ENCODE results near the gene EFNA2. TPM values are rescaled to one million over a fixed set of nuclear protein-coding genes. Genes with fewer than 3 reads are reported as not detected.
A peak's percentile ranks its signal among the peaks of the same experiment; 100 is the strongest.

EFNA2 gene
- total and polyA plus RNA-seq, 2 of the 8 experiments (the other 6 are each of a cell fraction or from before 2014, with no cell fraction given), result 4.0 to 7.0 TPM

DNA sequence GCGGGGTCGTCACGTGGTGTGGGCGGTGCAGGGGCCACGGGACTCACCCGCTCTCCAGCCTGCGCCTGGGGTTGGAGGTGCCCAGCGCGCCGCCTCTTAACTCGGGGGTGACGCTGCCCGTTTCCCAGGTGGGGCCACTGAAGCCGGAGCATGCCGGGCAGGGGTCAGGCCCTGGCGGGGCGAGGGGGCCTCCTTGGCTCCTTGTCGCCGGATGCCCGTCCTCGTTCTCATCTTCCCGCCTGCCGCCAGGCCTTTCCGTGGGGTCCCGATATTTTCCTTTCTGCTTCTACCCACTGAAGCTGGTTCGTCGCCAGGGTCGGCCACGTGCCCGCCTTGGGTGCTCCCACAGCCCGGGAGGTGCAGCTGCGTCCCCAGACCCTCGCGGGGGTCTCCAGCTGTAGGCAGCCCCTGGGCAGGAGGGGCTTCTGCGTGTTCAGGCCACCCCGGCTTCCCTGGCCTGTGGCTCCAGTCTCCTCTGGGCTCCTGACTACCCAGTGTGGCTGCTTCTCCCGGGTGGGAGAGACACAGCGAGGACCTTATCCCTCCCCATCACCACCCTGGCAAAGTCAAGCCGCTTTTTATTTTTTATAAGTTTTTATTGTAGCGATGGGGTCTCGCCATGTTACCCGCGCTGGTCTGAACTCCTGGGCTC lies 9.6 kb upstream of the EFNA2 start (continued):
- TF ChIP-seq, protein P1, sequence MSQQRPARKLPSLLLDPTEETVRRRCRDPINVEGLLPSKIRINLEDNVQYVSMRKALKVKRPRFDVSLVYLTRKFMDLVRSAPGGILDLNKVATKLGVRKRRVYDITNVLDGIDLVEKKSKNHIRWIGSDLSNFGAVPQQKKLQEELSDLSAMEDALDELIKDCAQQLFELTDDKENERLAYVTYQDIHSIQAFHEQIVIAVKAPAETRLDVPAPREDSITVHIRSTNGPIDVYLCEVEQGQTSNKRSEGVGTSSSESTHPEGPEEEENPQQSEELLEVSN (IDR thresholded peaks at IDR 0.05), result peak; percentile 65; the same call in 1 of the 2 replicates
- TF ChIP-seq ZNF274 (IDR thresholded peaks at IDR 0.05; ENCODE audit: borderline replicate concordance, extremely low read depth, low read length) (no peak), ATF2 (IDR thresholded peaks at IDR 0.05; ENCODE audit: low read length) (no peak), POLR2A (IDR thresholded peaks at IDR 0.05; ENCODE audit: control extremely low read depth in 1 of 2, low read depth in 2 of 2, low read length in 2 of 2) (peak in 1 of 2 experiments; percentile 16; a peak in 1 of 3 replicates), JUN (IDR thresholded peaks at IDR 0.05; ENCODE audit: low read depth, low read length) (no peak), BACH1 (IDR thresholded peaks at IDR 0.05; ENCODE audit: low read length) (peak; percentile 60; the same call in 1 of the 2 replicates), SP4 (IDR thresholded peaks at IDR 0.05; ENCODE audit: low read length) (no peak), CHD1 (IDR thresholded peaks at IDR 0.05; ENCODE audit: low read depth, low read length) (no peak), GABPA (IDR thresholded peaks at IDR 0.05; ENCODE audit: borderline replicate concordance, insufficient read depth, low read length) (no peak), NANOG (IDR thresholded peaks at IDR 0.05; ENCODE audit: insufficient read depth, low read depth, low read length, poor library complexity, severe bottlenecking) (no peak), KDM4A (IDR thresholded peaks at IDR 0.05; ENCODE audit: low read depth, low read length, severe bottlenecking) (peak; percentile 3), CEBPB (IDR thresholded peaks at IDR 0.05; ENCODE audit: low read depth, low read length) (no peak), POU5F1 (IDR thresholded peaks at IDR 0.05; ENCODE audit: low read depth, low read length) (no peak), SIX5 (IDR thresholded peaks at IDR 0.05; ENCODE audit: low read depth, low read length) (no peak), ATF3 (IDR thresholded peaks at IDR 0.05; ENCODE audit: insufficient read depth, low read depth, low read length) (no peak), RAD21 (IDR thresholded peaks at IDR 0.05 in 1 of 2, conservative IDR thresholded peaks at IDR 0.05 in 1 of 2; ENCODE audit: low read depth in 2 of 2, low read length in 2 of 2) (no peak), POLR2AphosphoS5 (IDR thresholded peaks at IDR 0.05; ENCODE audit: low read depth, low read length) (no peak; the same call in 1 of the 2 replicates), SAP30 (IDR thresholded peaks at IDR 0.05; ENCODE audit: insufficient read depth, insufficient replicate concordance, low read length) (no peak), YY1 (IDR thresholded peaks at IDR 0.05; ENCODE audit: low read depth, low read length) (no peak), TAF1 (IDR thresholded peaks at IDR 0.05; ENCODE audit: low read depth, low read length) (peak; percentile 34; the same call in 1 of the 2 replicates), EGR1 (IDR thresholded peaks at IDR 0.05; ENCODE audit: borderline replicate concordance, low read depth, low read length) (peak; percentile 95; the same call in 1 of the 2 replicates), NRF1 (IDR thresholded peaks at IDR 0.05; ENCODE audit: low read depth, low read length) (no peak)
